TTC549 (cell line): Measurements from ENCODE around the gene EXOC6B.

Source experiments
- FAIRE-seq: peaks from 2 replicates; lab custom pipeline; 2012; peaks lifted over from hg19 to GRCh38; lab: Jason Lieb, UNC

Gene EXOC6B

DNA sequence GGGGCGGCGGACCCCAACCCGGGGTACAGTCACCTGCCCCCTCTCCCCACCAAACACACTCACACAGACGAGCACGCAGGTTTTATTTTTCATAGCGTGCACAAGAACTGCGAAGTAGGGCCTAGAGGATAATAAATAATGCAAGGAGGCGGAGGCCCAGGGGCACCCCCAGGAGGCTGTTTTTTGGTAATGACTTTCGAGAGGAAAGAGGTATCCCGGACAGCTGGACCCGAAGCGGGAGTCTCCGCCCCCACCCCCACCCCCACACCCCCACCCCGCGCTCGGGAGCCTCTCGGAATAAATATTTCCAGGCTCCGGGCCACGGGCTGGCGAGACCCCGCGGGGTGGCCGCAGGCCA, 681.6 kb downstream of the EXOC6B start:
- FAIRE-seq = no peak

DNA sequence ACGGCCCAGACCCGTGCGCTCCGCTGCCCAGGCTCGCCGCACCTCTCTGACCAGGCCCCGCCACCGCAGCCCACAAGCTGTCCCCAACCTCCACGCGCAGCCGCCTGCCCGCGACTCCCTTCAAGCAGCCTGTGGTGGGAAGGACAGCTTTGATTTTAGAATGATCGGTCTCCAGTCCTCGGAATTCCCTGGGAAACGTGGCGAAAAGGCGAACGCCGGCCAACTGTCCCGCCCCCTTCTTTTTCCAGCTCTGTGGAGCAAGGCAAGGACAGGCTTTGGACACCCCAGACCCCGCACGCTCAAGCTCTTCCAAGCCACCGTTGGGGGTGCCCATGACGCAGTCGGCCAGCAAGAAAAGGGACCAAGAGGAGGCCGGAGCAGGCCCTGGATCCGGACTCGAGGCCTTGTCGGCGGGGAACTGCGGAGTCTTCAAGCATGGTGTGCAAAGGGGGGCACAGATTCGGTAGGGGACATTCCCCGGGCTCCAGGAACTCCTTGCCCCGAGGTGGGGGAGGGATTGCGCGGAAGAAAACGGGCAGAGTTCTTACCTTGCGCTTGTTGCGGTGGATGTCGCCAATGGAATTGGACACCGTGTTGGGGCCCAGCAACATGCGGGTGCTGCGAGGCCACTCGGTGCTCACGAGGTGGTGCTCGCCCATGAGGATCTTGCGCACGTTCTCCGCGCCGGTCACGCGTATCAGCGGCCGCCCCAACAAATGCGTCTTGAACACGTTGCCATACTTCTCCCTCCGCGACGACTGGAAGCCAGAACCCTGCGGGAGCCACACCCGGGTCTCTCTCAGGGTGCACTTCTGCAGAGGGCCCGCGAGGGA, 682.2 kb downstream of the EXOC6B start:
- FAIRE-seq = no peak

DNA sequence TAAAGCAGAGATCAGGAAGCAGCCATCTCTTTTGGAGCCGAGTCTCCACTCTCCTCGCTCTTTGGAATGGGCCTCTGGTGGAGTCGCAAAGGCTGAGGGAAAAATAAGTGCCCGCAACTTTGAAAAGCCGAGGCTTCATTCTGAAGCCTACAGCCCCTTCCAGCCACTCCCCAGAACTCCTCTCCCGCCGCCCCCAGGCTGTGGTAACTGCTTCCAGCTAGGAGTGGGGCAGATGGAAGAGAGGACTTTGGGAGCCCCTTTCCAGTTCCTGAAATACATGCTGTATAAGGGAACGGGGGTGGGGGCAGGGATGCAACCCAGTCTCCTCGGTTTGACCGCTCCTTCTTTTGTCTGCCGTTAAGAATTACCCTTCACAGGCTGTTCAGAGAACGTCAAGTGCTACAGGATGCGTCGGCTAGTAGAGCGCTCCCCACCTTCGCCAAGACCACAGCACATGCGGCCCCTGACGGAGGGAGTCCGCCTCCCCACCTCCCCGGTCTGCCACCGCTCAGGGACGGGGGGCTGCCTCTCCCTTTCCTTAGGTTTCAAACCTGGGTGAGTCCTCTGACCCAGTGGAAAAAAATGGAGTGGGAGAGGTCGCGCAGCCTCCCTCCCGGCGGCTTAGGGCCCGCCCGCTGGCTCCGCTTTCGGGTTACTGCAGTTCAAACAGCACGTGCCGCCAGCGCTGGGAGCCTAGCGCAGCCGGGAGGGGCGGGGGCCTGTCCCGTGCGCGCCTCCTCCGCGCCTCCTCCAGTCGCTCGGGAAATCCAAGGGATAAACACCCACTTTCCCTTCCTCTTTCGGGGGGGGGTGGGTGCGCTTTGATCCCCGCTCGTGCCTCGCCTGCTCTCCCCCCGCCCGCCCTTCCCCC, 683.0 kb downstream of the EXOC6B start:
- FAIRE-seq = no peak

- no peak for FAIRE-seq
Observed at GRCh38 chr2:72141881-72142451, 683.9 kb downstream of the EXOC6B start.

- no peak for FAIRE-seq
Observed at GRCh38 chr2:72141032-72141645, 684.7 kb downstream of the EXOC6B start.

DNA sequence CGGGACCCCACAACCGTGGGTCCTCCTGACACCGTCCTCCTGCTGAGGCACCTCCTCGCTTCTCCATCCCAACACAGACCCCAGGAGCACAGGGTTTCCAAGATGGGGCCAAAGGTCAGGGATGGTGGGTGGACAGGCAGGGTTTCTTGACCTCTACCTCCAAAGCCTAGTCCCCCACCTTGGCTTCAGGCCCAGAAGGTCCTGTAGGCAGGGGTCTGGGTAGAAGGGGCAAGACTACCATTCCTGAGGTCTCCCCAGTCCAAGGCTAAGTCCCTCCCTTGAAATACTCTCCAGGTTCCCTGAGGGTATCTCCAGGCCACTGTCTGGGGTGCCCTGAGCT, 685.2 kb downstream of the EXOC6B start:
- FAIRE-seq = no peak

DNA sequence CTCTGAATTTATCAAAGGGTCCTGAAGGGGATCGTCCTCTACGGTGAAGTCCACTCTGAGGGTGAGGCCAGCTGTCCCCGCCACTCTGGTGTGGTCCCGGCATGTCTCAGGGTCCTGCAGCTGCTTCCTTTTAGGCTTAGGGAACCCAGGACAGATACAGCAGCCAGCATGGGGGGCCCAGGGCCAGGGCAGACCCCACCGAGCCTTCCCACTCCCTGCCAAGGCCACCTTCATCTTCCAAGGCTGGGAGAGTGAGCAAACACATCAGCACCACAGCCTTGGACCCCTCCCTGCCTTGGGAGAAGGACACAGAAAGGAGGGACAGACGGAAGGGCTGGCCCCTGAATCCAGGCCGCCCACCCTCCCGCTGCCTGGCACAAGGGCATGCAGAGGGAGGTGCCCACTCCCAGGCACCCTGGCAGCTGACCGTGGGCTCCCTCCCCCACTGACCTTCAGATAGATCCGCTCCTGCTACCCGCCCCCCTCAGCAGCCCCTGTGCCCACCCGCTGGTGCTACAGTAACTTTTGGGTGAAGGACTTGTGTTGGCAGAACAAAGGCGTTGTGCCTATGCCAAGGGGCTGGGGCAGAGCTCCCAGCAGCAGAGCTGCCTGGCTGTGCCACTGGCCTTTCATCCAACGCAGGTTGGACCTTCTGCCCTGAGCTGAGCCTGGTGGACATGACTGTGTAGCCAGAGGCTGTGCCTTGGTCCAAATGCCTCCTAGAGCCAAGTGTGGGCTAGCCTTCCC, 685.8 kb downstream of the EXOC6B start:
- no peak for FAIRE-seq

- no peak for FAIRE-seq
Observed at GRCh38 chr2:72139471-72139873, 686.4 kb downstream of the EXOC6B start.

DNA sequence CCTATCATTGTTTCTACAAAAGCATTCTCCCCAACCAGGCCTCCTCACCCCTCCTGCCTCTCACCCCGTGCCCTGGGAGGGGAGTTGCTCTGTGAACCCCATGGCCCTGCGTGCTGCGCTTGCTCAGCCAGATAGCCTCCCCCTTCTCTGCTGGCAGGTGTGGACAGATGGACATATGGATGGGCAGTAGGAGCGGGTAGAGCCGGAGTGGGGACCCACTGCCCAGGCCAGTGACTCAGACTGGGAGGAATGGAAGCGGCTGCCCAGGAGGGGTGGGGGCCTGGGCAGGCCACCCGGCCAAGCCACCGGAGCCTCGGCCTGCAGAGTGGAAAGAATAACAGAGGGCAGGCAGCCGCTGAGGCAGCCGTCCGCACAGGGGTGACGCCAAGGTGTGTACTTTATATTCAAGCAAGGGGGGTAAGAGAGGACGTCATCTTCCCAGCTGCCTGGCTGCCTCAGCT, 686.9 kb downstream of the EXOC6B start:
- no peak for FAIRE-seq

- FAIRE-seq = no peak
Observed at GRCh38 chr2:72138011-72138881, 687.6 kb downstream of the EXOC6B start.

GRCh38 chr2:72137498-72138010, 688.3 kb downstream of the EXOC6B start:
- no peak for FAIRE-seq

DNA sequence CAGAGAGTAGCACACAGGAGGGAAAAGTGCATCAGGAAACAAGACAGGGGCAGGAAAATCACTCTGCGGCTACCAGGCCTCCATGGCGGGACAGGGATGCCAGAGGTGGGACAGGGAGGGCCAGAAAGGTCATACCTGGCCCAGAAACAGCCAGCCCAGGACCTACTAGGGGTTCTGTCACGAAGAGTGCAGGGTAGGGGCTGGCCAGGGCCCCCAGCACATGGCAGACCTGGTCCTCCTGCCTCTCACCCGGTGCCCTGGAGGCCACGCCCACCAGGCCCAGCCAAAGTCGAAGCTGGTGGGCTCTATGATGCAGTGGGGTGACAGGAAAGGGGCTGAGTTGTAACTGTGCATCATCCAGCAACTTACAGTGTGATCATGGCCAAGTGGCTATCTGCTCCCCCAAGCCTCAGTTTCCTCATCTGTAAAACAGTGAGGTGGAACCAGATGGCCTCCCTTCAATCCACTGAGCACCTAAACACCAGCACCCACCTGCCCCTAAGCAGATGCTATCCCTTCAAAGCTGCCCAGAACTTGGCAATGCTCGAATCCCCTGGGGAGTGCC, 688.8 kb downstream of the EXOC6B start:
- no peak for FAIRE-seq

- no peak for FAIRE-seq
Observed at GRCh38 chr2:72136331-72136730, 689.5 kb downstream of the EXOC6B start.

DNA sequence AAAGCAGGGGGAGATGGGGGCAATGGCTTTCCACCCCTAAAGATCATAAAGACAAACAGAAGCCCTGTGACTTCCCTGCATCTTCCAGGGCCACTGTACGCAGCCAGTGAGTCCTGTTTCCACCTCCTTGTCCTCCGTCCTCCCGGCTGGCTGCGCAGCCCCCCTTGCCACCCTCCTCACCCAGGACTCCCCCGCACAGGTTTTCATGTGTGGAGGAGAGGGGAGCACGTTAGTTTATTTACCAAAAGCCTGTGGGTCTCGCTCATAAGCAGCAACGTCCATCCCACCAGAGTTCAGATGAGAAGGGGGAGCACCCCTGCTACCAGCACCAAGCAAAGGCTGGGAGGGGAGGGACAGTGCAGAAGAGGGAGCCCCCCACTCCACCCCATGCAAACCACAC, 689.9 kb downstream of the EXOC6B start:
- no peak for FAIRE-seq

- no peak for FAIRE-seq
Observed at GRCh38 chr2:72134997-72135800, 690.6 kb downstream of the EXOC6B start.

DNA sequence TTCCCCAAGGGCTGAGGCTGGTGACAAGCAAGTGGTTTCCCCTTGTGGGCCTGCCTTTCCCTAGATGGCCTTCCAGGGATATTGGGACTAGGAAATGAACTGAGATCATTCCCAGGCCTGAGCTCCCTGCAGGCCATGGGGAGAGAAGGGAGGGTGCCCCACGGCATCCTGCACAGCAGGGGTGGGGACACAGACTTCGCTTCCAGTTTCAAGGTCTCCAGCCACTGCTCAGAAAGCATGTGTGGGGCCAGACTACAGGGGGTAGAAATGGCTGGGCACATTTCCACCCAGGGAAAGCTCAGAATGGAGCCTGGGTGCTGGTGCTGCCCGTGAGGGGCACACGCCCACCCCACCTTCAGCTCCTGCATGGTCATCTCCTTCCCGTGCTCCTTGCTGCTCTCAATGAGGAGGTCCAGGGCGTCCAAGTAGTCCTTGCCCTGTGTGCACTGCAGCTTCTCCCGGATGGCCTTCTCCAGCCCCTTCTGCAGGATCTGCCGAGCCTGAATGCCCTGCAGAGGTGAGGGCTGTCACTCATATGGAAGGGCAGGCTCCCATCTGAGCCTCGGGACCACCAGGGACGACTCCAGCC, 691.3 kb downstream of the EXOC6B start:
- FAIRE-seq = no peak

DNA sequence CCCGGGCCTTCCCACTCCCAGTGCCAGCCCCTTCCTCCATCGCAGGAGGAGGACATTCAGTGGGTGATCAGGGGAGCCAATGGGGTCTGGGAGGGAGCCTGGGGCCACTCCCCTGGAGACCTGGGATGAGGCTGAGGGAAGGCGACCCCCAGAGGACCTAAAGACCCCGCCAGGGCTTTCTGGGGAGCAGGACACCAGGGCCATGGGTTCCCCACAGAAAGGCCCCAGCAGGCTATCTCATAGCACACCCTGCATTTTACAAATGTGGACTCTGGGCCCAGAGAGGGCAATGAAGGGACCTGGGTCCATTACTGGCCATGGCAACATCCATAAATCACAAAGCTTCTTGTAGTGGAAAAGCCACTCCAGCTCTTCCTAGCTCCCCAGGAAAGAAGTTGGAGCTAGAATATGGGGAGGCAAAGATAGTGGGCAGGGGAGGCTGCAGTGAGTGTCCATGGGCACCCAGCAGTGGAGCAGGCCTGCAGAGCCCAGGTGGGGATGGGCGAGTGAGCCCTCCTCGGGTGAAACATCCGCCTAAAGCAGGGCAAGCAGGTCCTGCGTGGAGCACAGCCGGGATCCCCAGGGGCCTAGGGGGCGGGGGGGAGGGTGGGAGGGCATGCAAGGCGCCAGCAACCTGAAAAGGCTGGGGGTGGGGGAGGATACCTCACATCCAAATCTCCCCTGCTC, 692.0 kb downstream of the EXOC6B start:
- FAIRE-seq = no peak

GRCh38 chr2:72132981-72133720, 692.7 kb downstream of the EXOC6B start:
- no peak for FAIRE-seq
